ENCODE measurements around the gene NOX5. TPM values are rescaled to one million over a fixed set of nuclear protein-coding genes. Genes with fewer than 3 reads are reported as not detected.

Gene NOX5
- total and polyA plus RNA-seq, 4 donors = under 0.01 to 0.08 (median 0.01) TPM

- Histone ChIP-seq H3K27ac (ENCODE audit: low read depth in 1 of 2, low read length in 2 of 2) (no peak overlapping the region), H3K36me3 (ENCODE audit: control insufficient read depth in 4 of 4, insufficient read depth in 3 of 4, low read depth in 1 of 4, low read length in 3 of 4) (no peaks in the 10 kb centered on the region), H3K27me3 (ENCODE audit: control insufficient read depth in 4 of 4, insufficient read depth in 4 of 4, low read length in 3 of 4) (no peaks in the 10 kb centered on the region), H3K4me1 (ENCODE audit: control insufficient read depth in 4 of 4, insufficient read depth in 4 of 4, low read length in 3 of 4) (peaks cover 0 to 13% (median 9%) of the 10 kb centered on the region in 4 donors), H3K9ac (ENCODE audit: low read depth in 1 of 2, low read length in 2 of 2) (no peak overlapping the region), H3K4me3 (ENCODE audit: low read depth in 1 of 3, low read length in 3 of 3) (no peak overlapping the region), H3K9me3 (ENCODE audit: control insufficient read depth in 4 of 4, low read length in 3 of 4) (no peaks in the 10 kb centered on the region)
- TF ChIP-seq HNF4G (IDR thresholded peaks at IDR 0.05) = no peak
- TF ChIP-seq ATF3 (IDR thresholded peaks at IDR 0.05) = no peak
- no peak for TF ChIP-seq NR2F2 (IDR thresholded peaks at IDR 0.05)
- TF ChIP-seq MAX (IDR thresholded peaks at IDR 0.05) = no peak
- no peak for TF ChIP-seq GABPA (IDR thresholded peaks at IDR 0.05 in 1 of 2, conservative IDR thresholded peaks at IDR 0.05 in 1 of 2)
- no peak for TF ChIP-seq TAF1 (conservative IDR thresholded peaks at IDR 0.05)
- TF ChIP-seq JUND (IDR thresholded peaks at IDR 0.05) = no peak
- no peak for TF ChIP-seq REST (IDR thresholded peaks at IDR 0.05)
- TF ChIP-seq RXRA (IDR thresholded peaks at IDR 0.05) = no peak
- no peak for TF ChIP-seq FOXA2 (IDR thresholded peaks at IDR 0.05)
- no peak for TF ChIP-seq HNF4A (conservative IDR thresholded peaks at IDR 0.05)
- 79% methylated on average over 4 of the region's 4 CpGs for WGBS
- DNase-seq (ENCODE audit: low spot score) = no peak
These were observed 46.2 kb downstream of the NOX5 start for GRCh38 chr15:69060744-69061143.

GRCh38 chr15:69061414-69061842, 46.9 kb downstream of the NOX5 start:
- H3K4me1 ChIP-seq (ENCODE audit: control insufficient read depth in 4 of 4, insufficient read depth in 4 of 4, low read length in 3 of 4) = peaks cover 0 to 13% (median 9%) of the 10 kb centered on the region in 4 donors
- H3K27ac ChIP-seq (ENCODE audit: low read depth in 1 of 2, low read length in 2 of 2) = no peak overlapping the region
- H3K4me3 ChIP-seq (ENCODE audit: low read depth in 1 of 3, low read length in 3 of 3) = no peak overlapping the region
- H3K9ac ChIP-seq (ENCODE audit: low read depth in 1 of 2, low read length in 2 of 2) = no peak overlapping the region
- H3K27me3 ChIP-seq (ENCODE audit: control insufficient read depth in 4 of 4, insufficient read depth in 4 of 4, low read length in 3 of 4) = no peaks in the 10 kb centered on the region
- no peak for DNase-seq (ENCODE audit: low spot score)
- TF ChIP-seq ZBTB33 (IDR thresholded peaks at IDR 0.05) (no peak), RXRA (IDR thresholded peaks at IDR 0.05) (no peak), HNF4A (conservative IDR thresholded peaks at IDR 0.05) (no peak), FOXA1 (IDR thresholded peaks at IDR 0.05) (no peak), JUND (IDR thresholded peaks at IDR 0.05) (no peak), EGR1 (IDR thresholded peaks at IDR 0.05; ENCODE audit: low read depth in 2 of 2) (no peak), HNF4G (IDR thresholded peaks at IDR 0.05) (no peak), TAF1 (conservative IDR thresholded peaks at IDR 0.05) (no peak), MAX (IDR thresholded peaks at IDR 0.05) (no peak), REST (IDR thresholded peaks at IDR 0.05) (no peak), NR2F2 (IDR thresholded peaks at IDR 0.05) (no peak), ATF3 (IDR thresholded peaks at IDR 0.05) (no peak), FOXA2 (IDR thresholded peaks at IDR 0.05) (no peak), SP1 (IDR thresholded peaks at IDR 0.05) (no peak), CTCF (IDR thresholded peaks at IDR 0.05; ENCODE audit: low read depth, low read length, missing input control) (no peak), GABPA (IDR thresholded peaks at IDR 0.05 in 1 of 2, conservative IDR thresholded peaks at IDR 0.05 in 1 of 2) (no peak), YY1 (IDR thresholded peaks at IDR 0.05) (no peak), RAD21 (IDR thresholded peaks at IDR 0.05) (no peak)
- H3K9me3 ChIP-seq (ENCODE audit: control insufficient read depth in 4 of 4, low read length in 3 of 4) = no peaks in the 10 kb centered on the region
- no peaks in the 10 kb centered on the region for H3K36me3 ChIP-seq (ENCODE audit: control insufficient read depth in 4 of 4, insufficient read depth in 3 of 4, low read depth in 1 of 4, low read length in 3 of 4)

Data from liver (tissue), 9 donors.